SKM-1 (cell line): ENCODE measurements around the gene SPATS2.
"Not testable (repeated sequence)": the region's sequence is repeated elsewhere in the genome, so short reads cannot be mapped to it uniquely, and the experiment has no call there.

ENCODE experiments used
- DNase-seq: peaks from one replicate; lab custom pipeline; 2025; ENCODE audit not compliant: unreplicated experiment; lab: John Stamatoyannopoulos, UW

SPATS2 gene

GRCh38 chr12:49349266-49349665 is 18.0 kb upstream of the SPATS2 start:
- DNase-seq = no peak

GRCh38 chr12:49352351-49352750 is 14.9 kb upstream of the SPATS2 start:
- no peak for DNase-seq

GRCh38 chr12:49355913-49356312 is 11.3 kb upstream of the SPATS2 start:
- no peak for DNase-seq

GRCh38 chr12:49357103-49357678 is 10.1 kb upstream of the SPATS2 start:
- DNase-seq = no peak

- no peak for DNase-seq
Measured at GRCh38 chr12:49358483-49359141, 8.7 kb upstream of the SPATS2 start.

GRCh38 chr12:49359671-49360070 is 7.6 kb upstream of the SPATS2 start:
- no peak for DNase-seq

- DNase-seq = no peak
Measured at GRCh38 chr12:49362077-49362476, 5.2 kb upstream of the SPATS2 start.

GRCh38 chr12:49364989-49365388 is 2.3 kb upstream of the SPATS2 start:
- no peak for DNase-seq

GRCh38 chr12:49365542-49365941 is 1.7 kb upstream of the SPATS2 start:
- DNase-seq = no peak

GRCh38 chr12:49366096-49366651 is 1.1 kb upstream of the SPATS2 start:
- no peak for DNase-seq

- DNase-seq = peak; percentile 46
Measured at GRCh38 chr12:49366652-49367380, 446 bp upstream of the SPATS2 start.

- DNase-seq = no peak
Measured at GRCh38 chr12:49368240-49368600, 958 bp downstream of the SPATS2 start.

- no peak for DNase-seq
Measured at GRCh38 chr12:49369411-49370145, 2.3 kb downstream of the SPATS2 start.

- no peak for DNase-seq
Measured at GRCh38 chr12:49370539-49370938, 3.3 kb downstream of the SPATS2 start.

- no peak for DNase-seq
Measured at GRCh38 chr12:49375406-49375805, 8.1 kb downstream of the SPATS2 start.

- DNase-seq = no peak
Measured at GRCh38 chr12:49377386-49377785, 10.1 kb downstream of the SPATS2 start.

GRCh38 chr12:49380184-49380583 is 12.9 kb downstream of the SPATS2 start:
- not testable (repeated sequence) for DNase-seq

- no peak for DNase-seq
Measured at GRCh38 chr12:49388682-49389386, 21.6 kb downstream of the SPATS2 start.

GRCh38 chr12:49389387-49389703 is 22.1 kb downstream of the SPATS2 start:
- DNase-seq = no peak

GRCh38 chr12:49397000-49397399 is 29.7 kb downstream of the SPATS2 start:
- no peak for DNase-seq

GRCh38 chr12:49400304-49400703 is 33.0 kb downstream of the SPATS2 start:
- no peak for DNase-seq
